ENCODE measurements around the gene FSCN2. TPM values are rescaled to one million over a fixed set of nuclear protein-coding genes. Genes with fewer than 3 reads are reported as not detected.

The FSCN2 gene
- polyA plus RNA-seq, 1 donor (not counting 4 experiments of a cell fraction or from before 2014, with no cell fraction given) = not detected

GRCh38 chr17:81517009-81517338, 11.2 kb upstream of the FSCN2 start:
- H3K9me3 ChIP-seq (ENCODE audit: control insufficient read depth, low read depth, low read length) = no peaks in the 10 kb centered on the region
- peaks cover 14% of the 10 kb centered on the region for H3K4me1 ChIP-seq (ENCODE audit: control insufficient read depth, extremely low read depth, insufficient read depth, low read length)
- peaks cover 3% of the 10 kb centered on the region for H3K27me3 ChIP-seq (ENCODE audit: control insufficient read depth, extremely low read depth, insufficient read depth, low read length)
- FAIRE-seq = no peak
- H2AFZ ChIP-seq (ENCODE audit: control insufficient read depth, low read length) = no peak overlapping the region
- no peaks in the 10 kb centered on the region for H3K9me1 ChIP-seq (ENCODE audit: control insufficient read depth, extremely low read depth, insufficient read depth, low read length)
- peaks cover 1 to 3% of the 10 kb centered on the region in 2 experiments for H3K36me3 ChIP-seq (ENCODE audit: control insufficient read depth in 2 of 2, extremely low read depth in 1 of 2, insufficient read depth in 2 of 2, low read length in 2 of 2)
- no peak overlapping the region for H3K4me3 ChIP-seq (ENCODE audit: control insufficient read depth in 2 of 3, extremely low read depth in 1 of 3, insufficient read depth in 2 of 3, low read depth in 1 of 3, low read length in 3 of 3)
- no peak overlapping the region for H3K4me2 ChIP-seq (ENCODE audit: control insufficient read depth, extremely low read depth, insufficient read depth, low read depth, low read length)
- no peak for DNase-seq (ENCODE audit: low read depth, low spot score)
- peaks cover 5% of the 10 kb centered on the region for H3K79me2 ChIP-seq (ENCODE audit: control insufficient read depth, insufficient read depth, low read length)
- H3K27ac ChIP-seq (ENCODE audit: control insufficient read depth, insufficient read depth, low read length) = no peak overlapping the region
- TF ChIP-seq EZH2 (IDR thresholded peaks at IDR 0.05; ENCODE audit: low read length) (no peak), CTCF (optimal IDR thresholded peaks at IDR 0.05 in 1 of 3, IDR thresholded peaks at IDR 0.05 in 1 of 3, conservative IDR thresholded peaks at IDR 0.05 in 1 of 3; ENCODE audit: extremely low read depth in 1 of 3, insufficient read depth in 2 of 3, low read length in 3 of 3) (no peak)
- H3K9ac ChIP-seq (ENCODE audit: control insufficient read depth, extremely low read depth, insufficient read depth, low read length) = no peak overlapping the region
- H4K20me1 ChIP-seq (ENCODE audit: control insufficient read depth, extremely low read depth, insufficient read depth, low read length) = peaks cover 3% of the 10 kb centered on the region
- dilution Hi-C loops (cut with MboI; ENCODE audit: extremely low pct_ligation_motif_present, low sequenced_read_pairs) = no loop called here

- DNase-seq (ENCODE audit: low read depth, low spot score) = no peak
- no peak overlapping the region for H3K4me2 ChIP-seq (ENCODE audit: control insufficient read depth, extremely low read depth, insufficient read depth, low read depth, low read length)
- H3K36me3 ChIP-seq (ENCODE audit: control insufficient read depth in 2 of 2, extremely low read depth in 1 of 2, insufficient read depth in 2 of 2, low read length in 2 of 2) = no peaks in the 10 kb centered on the region
- H3K9me1 ChIP-seq (ENCODE audit: control insufficient read depth, extremely low read depth, insufficient read depth, low read length) = no peaks in the 10 kb centered on the region
- H3K4me3 ChIP-seq (ENCODE audit: control insufficient read depth in 2 of 3, extremely low read depth in 1 of 3, insufficient read depth in 2 of 3, low read depth in 1 of 3, low read length in 3 of 3) = no peak overlapping the region
- H3K9me3 ChIP-seq (ENCODE audit: control insufficient read depth, low read depth, low read length) = no peaks in the 10 kb centered on the region
- H3K4me1 ChIP-seq (ENCODE audit: control insufficient read depth, extremely low read depth, insufficient read depth, low read length) = peaks cover 14% of the 10 kb centered on the region
- H4K20me1 ChIP-seq (ENCODE audit: control insufficient read depth, extremely low read depth, insufficient read depth, low read length) = no peaks in the 10 kb centered on the region
- no peak overlapping the region for H2AFZ ChIP-seq (ENCODE audit: control insufficient read depth, low read length)
- H3K9ac ChIP-seq (ENCODE audit: control insufficient read depth, extremely low read depth, insufficient read depth, low read length) = no peak overlapping the region
- TF ChIP-seq EZH2 (IDR thresholded peaks at IDR 0.05; ENCODE audit: low read length) = no peak
- no peak for TF ChIP-seq CTCF (optimal IDR thresholded peaks at IDR 0.05 in 1 of 3, IDR thresholded peaks at IDR 0.05 in 1 of 3, conservative IDR thresholded peaks at IDR 0.05 in 1 of 3; ENCODE audit: extremely low read depth in 1 of 3, insufficient read depth in 2 of 3, low read length in 3 of 3)
- FAIRE-seq = no peak
- H3K27me3 ChIP-seq (ENCODE audit: control insufficient read depth, extremely low read depth, insufficient read depth, low read length) = peaks cover 8% of the 10 kb centered on the region
- H3K27ac ChIP-seq (ENCODE audit: control insufficient read depth, insufficient read depth, low read length) = no peak overlapping the region
- dilution Hi-C loops (cut with MboI; ENCODE audit: extremely low pct_ligation_motif_present, low sequenced_read_pairs) = no loop called here
- H3K79me2 ChIP-seq (ENCODE audit: control insufficient read depth, insufficient read depth, low read length) = peaks cover under 1% of the 10 kb centered on the region
These were observed 10.7 kb upstream of the FSCN2 start for GRCh38 chr17:81517339-81518112.
